ENCODE results near the gene ZNF566. TPM values are rescaled to one million over a fixed set of nuclear protein-coding genes. Genes with fewer than 3 reads are reported as not detected.

The ZNF566 gene
- total RNA-seq, 1 donor from 2014 or later = 29.5 TPM

- Histone ChIP-seq H3K9me3 (ENCODE audit: low read depth) (no peaks in the 10 kb centered on the region), H3K36me3 (no peaks in the 10 kb centered on the region), H4K20me1 (ENCODE audit: low read depth) (no peaks in the 10 kb centered on the region), H3K79me2 (ENCODE audit: low read depth) (peaks cover 70% of the 10 kb centered on the region), H3K4me2 (no peak overlapping the region), H3K4me1 (peaks cover 4% of the 10 kb centered on the region), H3K9ac (no peak overlapping the region), H2AFZ (replicated peaks) (no peak overlapping the region), H3K27me3 (no peaks in the 10 kb centered on the region), H3K4me3 (no peak overlapping the region), H3K27ac (no peak overlapping the region), H3F3A (ENCODE audit: low read depth) (no peaks in the 10 kb centered on the region)
- Mint-ChIP-seq H3K4me3 (no peak overlapping the region), H3K27ac (no peak overlapping the region), H3K4me1 (peaks cover 5% of the 10 kb centered on the region), H3K36me3 (peaks cover 58% of the 10 kb centered on the region), H3K9me3 (peaks cover 75% of the 10 kb centered on the region), H3K27me3 (ENCODE audit: insufficient read depth, low read depth) (no peaks in the 10 kb centered on the region)
- no peak for DNase-seq (ENCODE audit: low spot score)
- no peak for TF ChIP-seq EZH2 (IDR thresholded peaks at IDR 0.05)
- no peak for TF ChIP-seq EZH2phosphoT487 (IDR thresholded peaks at IDR 0.05)
- no peak for TF ChIP-seq CTCF (IDR thresholded peaks at IDR 0.05)
Measured at GRCh38 chr19:36483653-36484052, 5.7 kb downstream of the ZNF566 start.

- Histone ChIP-seq H3K27ac (no peak overlapping the region), H3K27me3 (no peaks in the 10 kb centered on the region), H3F3A (ENCODE audit: low read depth) (no peaks in the 10 kb centered on the region), H4K20me1 (ENCODE audit: low read depth) (no peaks in the 10 kb centered on the region), H3K4me3 (no peak overlapping the region), H3K79me2 (ENCODE audit: low read depth) (peaks cover 65% of the 10 kb centered on the region), H2AFZ (replicated peaks) (no peak overlapping the region), H3K4me2 (no peak overlapping the region), H3K9ac (no peak overlapping the region), H3K4me1 (no peaks in the 10 kb centered on the region), H3K36me3 (no peaks in the 10 kb centered on the region), H3K9me3 (ENCODE audit: low read depth) (no peaks in the 10 kb centered on the region)
- Mint-ChIP-seq H3K27me3 (ENCODE audit: insufficient read depth, low read depth) (no peaks in the 10 kb centered on the region), H3K4me1 (no peaks in the 10 kb centered on the region), H3K4me3 (no peak overlapping the region), H3K27ac (no peak overlapping the region), H3K9me3 (peaks cover 73% of the 10 kb centered on the region), H3K36me3 (peaks cover 64% of the 10 kb centered on the region)
- TF ChIP-seq EZH2phosphoT487 (IDR thresholded peaks at IDR 0.05) (no peak), EZH2 (IDR thresholded peaks at IDR 0.05) (no peak), CTCF (IDR thresholded peaks at IDR 0.05) (no peak)
- DNase-seq (ENCODE audit: low spot score) = no peak
Measured at GRCh38 chr19:36482876-36483275, 6.5 kb downstream of the ZNF566 start.

- Histone ChIP-seq H3K4me3 (no peak overlapping the region), H3K27ac (no peak overlapping the region), H3K9ac (no peak overlapping the region), H3F3A (ENCODE audit: low read depth) (no peaks in the 10 kb centered on the region), H3K79me2 (ENCODE audit: low read depth) (no peaks in the 10 kb centered on the region), H3K4me1 (no peaks in the 10 kb centered on the region), H3K4me2 (no peak overlapping the region), H4K20me1 (ENCODE audit: low read depth) (no peaks in the 10 kb centered on the region), H3K27me3 (no peaks in the 10 kb centered on the region), H2AFZ (replicated peaks) (no peak overlapping the region), H3K36me3 (peaks cover 9% of the 10 kb centered on the region), H3K9me3 (ENCODE audit: low read depth) (no peaks in the 10 kb centered on the region)
- Mint-ChIP-seq H3K27me3 (ENCODE audit: insufficient read depth, low read depth) (peaks cover 3% of the 10 kb centered on the region), H3K9me3 (peaks cover 58% of the 10 kb centered on the region), H3K27ac (no peak overlapping the region), H3K4me3 (no peak overlapping the region), H3K36me3 (peaks cover 60% of the 10 kb centered on the region), H3K4me1 (no peaks in the 10 kb centered on the region)
- DNase-seq (ENCODE audit: low spot score) = no peak
- TF ChIP-seq EZH2phosphoT487 (IDR thresholded peaks at IDR 0.05) (no peak), EZH2 (IDR thresholded peaks at IDR 0.05) (no peak), CTCF (IDR thresholded peaks at IDR 0.05) (no peak)
Measured at GRCh38 chr19:36460046-36460445, 29.3 kb downstream of the ZNF566 start.

Measured in neural progenitor cell (in vitro differentiated cells).